Activated T-helper 2 cell treated with anti-CD3 and anti-CD28 coated beads, Interferon-gamma antibody, Interleukin-2, Interleukin-4, amounts not matched to agents 10 μg/mL and 5 μg/mL and 100 μg/mL, durations not matched to agents 14 hours and 24 hours and 36 hours (primary cell): ENCODE results near the gene HS2ST1. TPM values are rescaled to one million over a fixed set of nuclear protein-coding genes. Genes with fewer than 3 reads are reported as not detected.
"Not testable (repeated sequence)": the region's sequence is repeated elsewhere in the genome, so short reads cannot be mapped to it uniquely, and the experiment has no call there.

Experiments
- DNase-seq: peaks from one replicate; pipeline ENCODE4 v3.0.0; 2021; ENCODE audit warnings: low spot score
- H3K27ac Mint-ChIP-seq: one replicate; pipeline ENCODE4 v1.8.0; 2021; ENCODE audit warnings: mixed read lengths
- H3K27me3 Mint-ChIP-seq: one replicate; pipeline ENCODE4 v1.8.0; 2021; ENCODE audit warnings: low read depth, mixed read lengths
- H3K36me3 Mint-ChIP-seq: one replicate; pipeline ENCODE4 v1.8.0; 2021; ENCODE audit warnings: low read depth, mixed read lengths
- H3K4me1 Mint-ChIP-seq: one replicate; pipeline ENCODE4 v1.8.0; 2021; ENCODE audit warnings: low read depth, mixed read lengths
- H3K4me3 Mint-ChIP-seq: one replicate; pipeline ENCODE4 v1.8.0; 2021; ENCODE audit warnings: low read depth, mild to moderate bottlenecking, moderate library complexity, mixed read lengths
- H3K9me3 Mint-ChIP-seq: one replicate; pipeline ENCODE4 v1.8.0; 2021; ENCODE audit warnings: mixed read lengths
- intact Hi-C: fragments of 100-400 bp; cut with micrococcal nuclease; formaldehyde crosslinking; loops from one replicate; pipeline ENCODE4 v1.15.1; 2023
- total RNA-seq: library from RNA; stranded (reverse); gene quantifications from 2 replicates; pipeline ENCODE4 v1.2.3, GENCODE V29; 2022

Gene HS2ST1
- total RNA-seq, 1 donor from 2014 or later = 28.0 TPM

GRCh38 chr1:87013385-87013784 lies 99.0 kb downstream of the HS2ST1 start:
- DNase-seq, H3K27me3 Mint-ChIP-seq, intact Hi-C loops, H3K4me1 Mint-ChIP-seq, H3K4me3 Mint-ChIP-seq, H3K27ac Mint-ChIP-seq: not testable (repeated sequence)
- Mint-ChIP-seq H3K9me3 (peaks cover 34% of the 10 kb centered on the region), H3K36me3 (peaks cover 31% of the 10 kb centered on the region)

GRCh38 chr1:87017998-87018672 lies 103.7 kb downstream of the HS2ST1 start:
- H3K36me3 Mint-ChIP-seq = peaks cover 16% of the 10 kb centered on the region
- no peaks in the 10 kb centered on the region for H3K4me1 Mint-ChIP-seq
- no peaks in the 10 kb centered on the region for H3K27me3 Mint-ChIP-seq
- DNase-seq = no peak
- no peak overlapping the region for H3K4me3 Mint-ChIP-seq
- no peak overlapping the region for H3K27ac Mint-ChIP-seq
- peaks cover 17% of the 10 kb centered on the region for H3K9me3 Mint-ChIP-seq
- intact Hi-C loops = no loop called here

DNA sequence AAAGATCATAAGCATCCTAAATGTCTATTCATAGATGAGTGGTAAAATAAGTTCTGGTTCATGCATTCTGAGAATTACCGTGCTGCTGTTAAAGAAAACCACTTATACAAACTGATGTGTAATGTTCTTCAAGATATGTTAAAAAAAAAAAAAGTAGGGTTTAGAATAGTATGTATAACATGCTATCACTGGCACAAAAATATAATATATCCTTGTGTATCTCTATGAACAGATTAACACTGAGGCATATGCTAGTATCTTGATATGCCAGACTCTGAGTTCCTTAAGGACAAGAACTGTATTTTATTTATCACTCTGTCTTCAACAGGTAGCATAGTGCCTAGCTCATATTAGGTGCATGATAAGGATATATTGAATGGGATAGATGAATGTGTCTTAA lies 108.9 kb downstream of the HS2ST1 start:
- no peak overlapping the region for H3K4me3 Mint-ChIP-seq
- no peak overlapping the region for H3K27ac Mint-ChIP-seq
- H3K36me3 Mint-ChIP-seq = no peaks in the 10 kb centered on the region
- H3K4me1 Mint-ChIP-seq = peaks cover 14% of the 10 kb centered on the region
- H3K9me3 Mint-ChIP-seq = no peaks in the 10 kb centered on the region
- DNase-seq = no peak
- H3K27me3 Mint-ChIP-seq = no peaks in the 10 kb centered on the region
- intact Hi-C loops = loop anchor here (10.0 kb wide), 1 partner anchor 61 kb away; no protein-coding TSS in a partner anchor

- H3K4me1 Mint-ChIP-seq = peaks cover 15% of the 10 kb centered on the region
- no peaks in the 10 kb centered on the region for H3K27me3 Mint-ChIP-seq
- no peaks in the 10 kb centered on the region for H3K9me3 Mint-ChIP-seq
- DNase-seq = no peak
- H3K4me3 Mint-ChIP-seq = no peak overlapping the region
- intact Hi-C loops = loop anchor here (10.0 kb wide), 1 partner anchor 60 kb away; no protein-coding TSS in a partner anchor
- no peaks in the 10 kb centered on the region for H3K36me3 Mint-ChIP-seq
- no peak overlapping the region for H3K27ac Mint-ChIP-seq
Observed at GRCh38 chr1:87024936-87025540, 110.6 kb downstream of the HS2ST1 start.

- H3K9me3 Mint-ChIP-seq, DNase-seq, H3K36me3 Mint-ChIP-seq, H3K4me3 Mint-ChIP-seq, H3K27me3 Mint-ChIP-seq, H3K27ac Mint-ChIP-seq: not testable (repeated sequence)
- intact Hi-C loops = loop anchor here (10.0 kb wide), 1 partner anchor 57 kb away; no protein-coding TSS in a partner anchor
- H3K4me1 Mint-ChIP-seq = peaks cover 15% of the 10 kb centered on the region
Observed at GRCh38 chr1:87027561-87027960, 113.1 kb downstream of the HS2ST1 start.

GRCh38 chr1:87028576-87028975 lies 114.1 kb downstream of the HS2ST1 start:
- H3K4me1 Mint-ChIP-seq = peaks cover 19% of the 10 kb centered on the region
- no peak overlapping the region for H3K27ac Mint-ChIP-seq
- no peaks in the 10 kb centered on the region for H3K9me3 Mint-ChIP-seq
- intact Hi-C loops = loop anchor here (10.0 kb wide), 1 partner anchor 56 kb away; no protein-coding TSS in a partner anchor
- DNase-seq = no peak
- no peaks in the 10 kb centered on the region for H3K27me3 Mint-ChIP-seq
- H3K36me3 Mint-ChIP-seq = peaks cover 3% of the 10 kb centered on the region
- H3K4me3 Mint-ChIP-seq = no peak overlapping the region

GRCh38 chr1:87030740-87031690 lies 116.6 kb downstream of the HS2ST1 start:
- Mint-ChIP-seq H3K27ac (no peak overlapping the region), H3K36me3 (peaks cover 3% of the 10 kb centered on the region), H3K4me3 (no peak overlapping the region), H3K4me1 (peaks cover 9% of the 10 kb centered on the region), H3K27me3 (no peaks in the 10 kb centered on the region), H3K9me3 (no peaks in the 10 kb centered on the region)
- intact Hi-C loops = no loop called here
- no peak for DNase-seq

DNA sequence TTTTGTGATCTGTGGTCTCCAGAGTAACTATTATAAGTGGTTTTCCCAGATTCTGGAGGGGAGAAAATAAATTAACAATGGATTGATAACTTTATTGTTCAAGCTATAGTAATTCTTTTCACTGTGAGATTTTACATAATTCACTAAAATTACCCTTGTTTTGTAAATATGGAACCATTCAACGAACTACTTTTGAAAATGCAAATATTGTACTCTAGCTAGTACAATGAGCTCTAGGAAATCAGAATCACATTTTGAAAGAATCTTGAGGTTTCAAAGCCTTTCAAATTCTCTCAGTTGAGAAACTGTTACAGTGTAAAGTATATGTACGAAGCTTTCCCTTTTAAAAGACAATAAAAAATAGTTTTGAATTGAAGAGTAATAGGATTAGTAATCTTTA lies 119.9 kb downstream of the HS2ST1 start:
- DNase-seq = no peak
- Mint-ChIP-seq H3K27me3 (no peaks in the 10 kb centered on the region), H3K4me1 (peaks cover 8% of the 10 kb centered on the region), H3K4me3 (no peak overlapping the region), H3K27ac (no peak overlapping the region), H3K36me3 (peaks cover 3% of the 10 kb centered on the region), H3K9me3 (no peaks in the 10 kb centered on the region)
- intact Hi-C loops = no loop called here

- Mint-ChIP-seq H3K36me3 (peaks cover 2% of the 10 kb centered on the region), H3K4me1 (peaks cover 31% of the 10 kb centered on the region), H3K27ac (no peak overlapping the region), H3K27me3 (no peaks in the 10 kb centered on the region), H3K4me3 (no peak overlapping the region), H3K9me3 (no peaks in the 10 kb centered on the region)
- intact Hi-C loops = no loop called here
- no peak for DNase-seq
Observed at GRCh38 chr1:87039096-87039495, 124.7 kb downstream of the HS2ST1 start.

- H3K27me3 Mint-ChIP-seq = no peaks in the 10 kb centered on the region
- no peak for DNase-seq
- peak overlapping the region; percentile 81 for H3K27ac Mint-ChIP-seq
- intact Hi-C loops = loop anchor here (1.0 to 10.0 kb wide), 7 partner anchors 20 to 647 kb away; partner anchors contain the start of genes ODF2L and SH3GLB1
- H3K9me3 Mint-ChIP-seq = peaks cover 19% of the 10 kb centered on the region
- peaks cover 51% of the 10 kb centered on the region for H3K4me1 Mint-ChIP-seq
- peaks cover 12% of the 10 kb centered on the region for H3K36me3 Mint-ChIP-seq
- H3K4me3 Mint-ChIP-seq = no peak overlapping the region
Observed at GRCh38 chr1:87042111-87042811, 127.8 kb downstream of the HS2ST1 start.

DNA sequence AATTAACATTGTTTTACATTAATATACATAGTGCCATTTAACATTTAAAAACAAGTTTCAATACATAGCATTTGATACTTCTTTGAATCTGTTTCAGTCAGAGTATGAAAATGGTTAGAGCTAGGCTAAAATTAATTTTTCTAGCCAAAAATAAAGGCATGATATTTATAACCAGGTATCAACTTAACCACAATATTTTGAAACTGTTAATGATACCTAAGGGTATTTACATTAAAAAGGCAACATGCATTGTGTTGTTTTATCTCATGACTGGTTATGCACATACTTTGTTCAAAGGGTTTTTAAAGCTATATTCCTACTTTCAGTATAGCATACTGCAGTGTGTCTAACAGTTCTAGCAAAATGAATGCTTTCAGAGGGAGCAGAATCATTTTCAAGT lies 130.0 kb downstream of the HS2ST1 start:
- intact Hi-C loops = loop anchor here (5.0 to 10.0 kb wide), 3 partner anchors 288 to 650 kb away; partner anchors contain the start of genes ODF2L and SH3GLB1
- Mint-ChIP-seq H3K27me3 (no peaks in the 10 kb centered on the region), H3K4me1 (peaks cover 48% of the 10 kb centered on the region), H3K27ac (peak overlapping the region; percentile 90), H3K9me3 (peaks cover 38% of the 10 kb centered on the region), H3K36me3 (peaks cover 26% of the 10 kb centered on the region), H3K4me3 (no peak overlapping the region)
- no peak for DNase-seq

DNA sequence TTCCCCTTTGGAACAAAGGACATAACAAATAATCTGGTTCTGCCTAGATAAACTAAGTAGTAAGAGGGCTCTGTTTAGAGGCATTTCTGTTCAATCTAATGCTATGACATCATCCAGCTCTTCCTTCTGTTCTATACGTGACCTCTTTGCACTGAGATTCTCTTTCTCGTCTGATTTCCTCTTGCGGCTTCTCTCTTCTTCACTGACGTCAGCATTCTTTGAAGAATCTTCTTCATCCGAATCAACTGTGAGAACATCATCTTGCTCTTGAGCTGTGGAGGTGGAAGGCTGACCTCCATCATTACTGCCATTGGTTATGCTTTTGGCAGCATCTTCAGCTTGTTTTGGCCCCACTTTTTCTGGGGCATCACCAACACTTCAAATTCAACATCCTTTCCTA lies 130.4 kb downstream of the HS2ST1 start:
- peaks cover 41% of the 10 kb centered on the region for H3K9me3 Mint-ChIP-seq
- H3K27ac Mint-ChIP-seq = peak overlapping the region; percentile 90
- DNase-seq = peak; percentile 17
- intact Hi-C loops = loop anchor here (1.0 to 10.0 kb wide), 4 partner anchors 16 to 650 kb away; partner anchors contain the start of genes ODF2L and SH3GLB1
- peak overlapping the region; percentile 0 for H3K4me3 Mint-ChIP-seq
- H3K27me3 Mint-ChIP-seq = no peaks in the 10 kb centered on the region
- peaks cover 51% of the 10 kb centered on the region for H3K4me1 Mint-ChIP-seq
- H3K36me3 Mint-ChIP-seq = peaks cover 29% of the 10 kb centered on the region
